ENCODE results near the gene ZNF573. TPM values are rescaled to one million over a fixed set of nuclear protein-coding genes. Genes with fewer than 3 reads are reported as not detected.

Gene ZNF573
- total and polyA plus RNA-seq, 2 of the 13 experiments (the other 11 are each of a cell fraction or from before 2014, with no cell fraction given), result 3.1 to 9.3 TPM

DNA sequence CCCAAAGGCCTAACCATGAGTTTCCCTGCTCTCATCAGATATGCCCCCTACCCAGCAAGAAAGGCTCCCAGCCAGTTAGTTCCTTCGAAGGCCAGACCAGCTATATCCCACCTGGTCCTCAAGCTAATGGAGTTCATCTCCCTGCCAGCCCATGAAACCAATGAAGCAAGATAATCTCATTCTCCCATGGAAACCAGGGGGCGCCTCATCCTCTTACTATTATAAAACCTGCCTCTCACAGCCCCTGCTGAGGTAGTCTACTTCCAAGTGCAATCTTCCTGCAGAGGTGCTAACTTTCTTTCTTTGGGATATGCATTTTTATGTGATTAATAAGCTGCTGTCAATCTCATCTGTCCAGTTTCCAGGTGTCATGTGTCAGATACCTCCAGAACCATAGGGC is 34.0 kb upstream of the ZNF573 start (continued):
- TF ChIP-seq, protein P1, sequence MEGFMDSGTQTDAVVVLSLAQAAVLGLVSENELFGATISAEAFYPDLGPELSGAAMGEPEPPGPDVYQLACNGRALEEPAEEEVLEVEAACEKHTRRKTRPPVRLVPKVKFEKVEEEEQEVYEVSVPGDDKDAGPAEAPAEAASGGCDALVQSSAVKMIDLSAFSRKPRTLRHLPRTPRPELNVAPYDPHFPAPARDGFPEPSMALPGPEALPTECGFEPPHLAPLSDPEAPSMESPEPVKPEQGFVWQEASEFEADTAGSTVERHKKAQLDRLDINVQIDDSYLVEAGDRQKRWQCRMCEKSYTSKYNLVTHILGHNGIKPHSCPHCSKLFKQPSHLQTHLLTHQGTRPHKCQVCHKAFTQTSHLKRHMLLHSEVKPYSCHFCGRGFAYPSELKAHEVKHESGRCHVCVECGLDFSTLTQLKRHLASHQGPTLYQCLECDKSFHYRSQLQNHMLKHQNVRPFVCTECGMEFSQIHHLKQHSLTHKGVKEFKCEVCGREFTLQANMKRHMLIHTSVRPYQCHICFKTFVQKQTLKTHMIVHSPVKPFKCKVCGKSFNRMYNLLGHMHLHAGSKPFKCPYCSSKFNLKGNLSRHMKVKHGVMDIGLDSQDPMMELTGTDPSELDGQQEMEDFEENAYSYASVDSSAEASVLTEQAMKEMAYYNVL (CRISPR knock-in tag; IDR thresholded peaks at IDR 0.05; ENCODE audit: borderline replicate concordance), result no peak
- TF ChIP-seq ZMYM2 (CRISPR knock-in tag; IDR thresholded peaks at IDR 0.05) (no peak), SUZ12 (IDR thresholded peaks at IDR 0.05; ENCODE audit: low read depth, low read length) (no peak), AGO1 (IDR thresholded peaks at IDR 0.05; ENCODE audit: low read depth, low read length, poor library complexity, severe bottlenecking) (no peak), PAWR (CRISPR knock-in tag; IDR thresholded peaks at IDR 0.05; ENCODE audit: borderline replicate concordance) (no peak), ELF1 (CRISPR knock-in tag; IDR thresholded peaks at IDR 0.05) (no peak), ZNF619 (CRISPR knock-in tag; IDR thresholded peaks at IDR 0.05) (no peak), EED (CRISPR knock-in tag; IDR thresholded peaks at IDR 0.05) (no peak), ZNF460 (CRISPR knock-in tag; IDR thresholded peaks at IDR 0.05; ENCODE audit: borderline replicate concordance) (no peak), ZNF616 (CRISPR knock-in tag; IDR thresholded peaks at IDR 0.05; ENCODE audit: low read depth) (no peak)
- TF ChIP-seq, protein P2, sequence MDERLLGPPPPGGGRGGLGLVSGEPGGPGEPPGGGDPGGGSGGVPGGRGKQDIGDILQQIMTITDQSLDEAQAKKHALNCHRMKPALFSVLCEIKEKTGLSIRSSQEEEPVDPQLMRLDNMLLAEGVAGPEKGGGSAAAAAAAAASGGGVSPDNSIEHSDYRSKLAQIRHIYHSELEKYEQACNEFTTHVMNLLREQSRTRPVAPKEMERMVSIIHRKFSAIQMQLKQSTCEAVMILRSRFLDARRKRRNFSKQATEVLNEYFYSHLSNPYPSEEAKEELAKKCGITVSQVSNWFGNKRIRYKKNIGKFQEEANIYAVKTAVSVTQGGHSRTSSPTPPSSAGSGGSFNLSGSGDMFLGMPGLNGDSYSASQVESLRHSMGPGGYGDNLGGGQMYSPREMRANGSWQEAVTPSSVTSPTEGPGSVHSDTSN (CRISPR knock-in tag; IDR thresholded peaks at IDR 0.05), result no peak

DNA sequence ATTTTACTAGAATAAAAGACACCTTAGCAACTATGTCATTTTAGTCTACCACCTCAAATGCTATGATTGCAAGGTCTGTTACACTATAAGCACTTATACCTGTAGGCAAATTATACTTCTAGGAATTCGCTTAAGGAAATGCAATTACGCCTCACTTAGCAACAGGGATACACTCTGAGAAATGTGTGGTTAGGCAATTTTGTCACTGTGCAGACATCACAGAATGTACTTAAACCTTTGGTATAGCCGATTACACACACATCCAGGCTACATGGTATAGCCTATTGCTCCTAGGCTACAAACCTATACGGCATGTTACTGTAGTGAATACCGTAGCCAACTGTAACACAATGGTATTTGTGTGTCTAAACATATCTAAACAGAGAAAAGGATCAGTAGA is 30.0 kb upstream of the ZNF573 start:
- BruUV-seq (replicated peaks), result no TSS peak
- ATAC-seq (no peak), DNase-seq (ENCODE audit: low spot score) (no peak), FAIRE-seq (no peak)
- Histone ChIP-seq H3K9ac (ENCODE audit: insufficient read depth, low read depth, low read length) (no peak overlapping the region), H4K20me1 (ENCODE audit: insufficient read depth, low read length) (no peaks in the 10 kb centered on the region), H3K27me3 (ENCODE audit: control insufficient read depth in 1 of 2, insufficient read depth in 2 of 2, low read length in 2 of 2) (no peaks in the 10 kb centered on the region; a peak in 1 of 5 replicates), H3K4me3 (replicated peaks in 1 of 3; ENCODE audit: insufficient read depth in 1 of 3, low read depth in 2 of 3, low read length in 3 of 3) (no peak overlapping the region), H3K79me2 (ENCODE audit: insufficient read depth, low read length) (no peaks in the 10 kb centered on the region), H3K9me3 (ENCODE audit: low read length) (peaks cover 42% of the 10 kb centered on the region), H3K4me1 (ENCODE audit: insufficient read depth, low read length) (no peaks in the 10 kb centered on the region), H3K27ac (ENCODE audit: extremely low read length, insufficient read depth, low read length) (no peak overlapping the region), H3K36me3 (replicated peaks in 1 of 2; ENCODE audit: control insufficient read depth in 1 of 2, insufficient read depth in 2 of 2, low read length in 2 of 2) (no peaks in the 10 kb centered on the region), H3K4me2 (ENCODE audit: low read depth, low read length) (no peak overlapping the region), H2AFZ (ENCODE audit: low read length) (no peak overlapping the region)
- in situ Hi-C loops (cut with HindIII; ENCODE audit: extremely low pct_ligation_motif_present, low pct_unique_long_range_greater_than_20kb), result no loop called here
- ChIA-PET CTCF (ENCODE audit: low intra/inter-chr PET ratio, low total read pairs) (no interaction called here), POLR2A (no interaction called here)
- WGBS (ENCODE audit: low lambda C conversion rate), result 59% methylated on average over 5 of the region's 5 CpGs
- intact Hi-C loops (cut with micrococcal nuclease; ENCODE audit: unreplicated experiment), result no loop called here
- TF ChIP-seq CREB1 (IDR thresholded peaks at IDR 0.05) (no peak), CREB1 (CRISPR knock-in tag; IDR thresholded peaks at IDR 0.05) (no peak), HMG20A (CRISPR knock-in tag; IDR thresholded peaks at IDR 0.05; ENCODE audit: borderline replicate concordance) (no peak), FIP1L1 (IDR thresholded peaks at IDR 0.05; ENCODE audit: borderline replicate concordance, insufficient read depth, low read depth, low read length) (no peak)
- TF ChIP-seq, protein P3, sequence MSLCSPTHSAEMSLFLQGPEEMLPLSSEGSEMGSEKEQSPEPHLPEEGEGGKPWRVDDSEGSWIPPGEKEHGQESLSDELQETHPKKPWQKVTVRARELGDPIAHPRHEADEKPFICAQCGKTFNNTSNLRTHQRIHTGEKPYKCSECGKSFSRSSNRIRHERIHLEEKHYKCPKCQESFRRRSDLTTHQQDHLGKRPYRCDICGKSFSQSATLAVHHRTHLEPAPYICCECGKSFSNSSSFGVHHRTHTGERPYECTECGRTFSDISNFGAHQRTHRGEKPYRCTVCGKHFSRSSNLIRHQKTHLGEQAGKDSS (CRISPR knock-in tag; IDR thresholded peaks at IDR 0.05; ENCODE audit: borderline replicate concordance, low read depth), result no peak
- TF ChIP-seq, protein P4, sequence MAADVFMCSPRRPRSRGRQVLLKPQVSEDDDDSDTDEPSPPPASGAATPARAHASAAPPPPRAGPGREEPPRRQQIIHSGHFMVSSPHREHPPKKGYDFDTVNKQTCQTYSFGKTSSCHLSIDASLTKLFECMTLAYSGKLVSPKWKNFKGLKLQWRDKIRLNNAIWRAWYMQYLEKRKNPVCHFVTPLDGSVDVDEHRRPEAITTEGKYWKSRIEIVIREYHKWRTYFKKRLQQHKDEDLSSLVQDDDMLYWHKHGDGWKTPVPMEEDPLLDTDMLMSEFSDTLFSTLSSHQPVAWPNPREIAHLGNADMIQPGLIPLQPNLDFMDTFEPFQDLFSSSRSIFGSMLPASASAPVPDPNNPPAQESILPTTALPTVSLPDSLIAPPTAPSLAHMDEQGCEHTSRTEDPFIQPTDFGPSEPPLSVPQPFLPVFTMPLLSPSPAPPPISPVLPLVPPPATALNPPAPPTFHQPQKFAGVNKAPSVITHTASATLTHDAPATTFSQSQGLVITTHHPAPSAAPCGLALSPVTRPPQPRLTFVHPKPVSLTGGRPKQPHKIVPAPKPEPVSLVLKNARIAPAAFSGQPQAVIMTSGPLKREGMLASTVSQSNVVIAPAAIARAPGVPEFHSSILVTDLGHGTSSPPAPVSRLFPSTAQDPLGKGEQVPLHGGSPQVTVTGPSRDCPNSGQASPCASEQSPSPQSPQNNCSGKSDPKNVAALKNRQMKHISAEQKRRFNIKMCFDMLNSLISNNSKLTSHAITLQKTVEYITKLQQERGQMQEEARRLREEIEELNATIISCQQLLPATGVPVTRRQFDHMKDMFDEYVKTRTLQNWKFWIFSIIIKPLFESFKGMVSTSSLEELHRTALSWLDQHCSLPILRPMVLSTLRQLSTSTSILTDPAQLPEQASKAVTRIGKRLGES (CRISPR knock-in tag; IDR thresholded peaks at IDR 0.05; ENCODE audit: borderline replicate concordance), result no peak

Measured in HepG2 (cell line).